Spleen (tissue), 7 donors: ENCODE results near the gene IL15.

ENCODE experiments used
- POLR2A ChIP-seq, 3 donors: fragments of 450-650 bp; IDR thresholded peaks; one replicate each; pipeline ENCODE4 v1.5.1; 2017; ENCODE audit warnings: antibody characterized with exemption in 3 of 3, mild to moderate bottlenecking in 1 of 3
- POLR2AphosphoS5 ChIP-seq, 3 donors: sonication (generic); formaldehyde crosslinking; IDR thresholded peaks; one replicate each; pipeline ENCODE4 v1.5.1; 2017; ENCODE audit warnings: antibody characterized with exemption in 3 of 3
- TF ChIP-seq, protein P1 (sequence below), 11 experiments: fragments of 200-600 bp in 7 of 11; fragments of 450-650 bp in 4 of 11; sonication (generic) in 4 of 11; IDR thresholded peaks in 8 of 11; conservative IDR thresholded peaks in 3 of 11; 1 replicate in 7 of 11; 2 replicates in 4 of 11; pipeline versions ENCODE4 v1.4.0 to v1.8.0; 2016 to 2021; ENCODE audit warnings: antibody characterized with exemption in 11 of 11, inconsistent platforms in 4 of 11, mild to moderate bottlenecking in 1 of 11
- donor health status: DM: no; HTN: no; CAD: no; lungs with moderate emphysema.
- donor health status: DM: no; HTN: no; CAD: no.
- donor health status: DM: no; HTN: no; CAD: no.

DNA sequence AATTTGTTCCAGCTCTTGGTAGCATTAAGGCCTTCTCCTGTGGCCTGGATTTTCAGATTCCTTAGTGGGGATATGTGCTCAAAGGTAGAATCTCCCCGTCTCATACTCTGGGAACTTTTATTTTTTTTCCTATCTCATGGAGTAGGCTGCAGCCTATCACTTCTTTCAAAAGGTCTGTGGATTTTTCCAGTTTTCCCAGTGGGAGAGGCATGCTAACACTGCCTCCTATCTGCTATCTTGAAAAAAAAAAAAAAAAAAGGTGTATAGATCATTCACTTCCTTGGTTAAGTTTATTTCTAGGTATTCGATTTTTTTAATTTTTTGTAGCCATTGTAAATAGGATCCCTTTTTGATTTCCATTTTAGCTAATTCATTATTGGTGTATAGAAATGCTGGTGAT, 67.1 kb downstream of the IL15 start:
- TF ChIP-seq POLR2AphosphoS5 (IDR thresholded peaks at IDR 0.05) (no peak), POLR2A (IDR thresholded peaks at IDR 0.05) (no peak)
- TF ChIP-seq, protein P1, sequence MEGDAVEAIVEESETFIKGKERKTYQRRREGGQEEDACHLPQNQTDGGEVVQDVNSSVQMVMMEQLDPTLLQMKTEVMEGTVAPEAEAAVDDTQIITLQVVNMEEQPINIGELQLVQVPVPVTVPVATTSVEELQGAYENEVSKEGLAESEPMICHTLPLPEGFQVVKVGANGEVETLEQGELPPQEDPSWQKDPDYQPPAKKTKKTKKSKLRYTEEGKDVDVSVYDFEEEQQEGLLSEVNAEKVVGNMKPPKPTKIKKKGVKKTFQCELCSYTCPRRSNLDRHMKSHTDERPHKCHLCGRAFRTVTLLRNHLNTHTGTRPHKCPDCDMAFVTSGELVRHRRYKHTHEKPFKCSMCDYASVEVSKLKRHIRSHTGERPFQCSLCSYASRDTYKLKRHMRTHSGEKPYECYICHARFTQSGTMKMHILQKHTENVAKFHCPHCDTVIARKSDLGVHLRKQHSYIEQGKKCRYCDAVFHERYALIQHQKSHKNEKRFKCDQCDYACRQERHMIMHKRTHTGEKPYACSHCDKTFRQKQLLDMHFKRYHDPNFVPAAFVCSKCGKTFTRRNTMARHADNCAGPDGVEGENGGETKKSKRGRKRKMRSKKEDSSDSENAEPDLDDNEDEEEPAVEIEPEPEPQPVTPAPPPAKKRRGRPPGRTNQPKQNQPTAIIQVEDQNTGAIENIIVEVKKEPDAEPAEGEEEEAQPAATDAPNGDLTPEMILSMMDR (IDR thresholded peaks at IDR 0.05 in 8 of 11, conservative IDR thresholded peaks at IDR 0.05 in 3 of 11), result no peak
